Liver (tissue), 3 donors: ENCODE results near the gene EXOC4.

Experiments
- ATF3 ChIP-seq: IDR thresholded peaks from 2 replicates; pipeline ENCODE4 v1.6.1; 2016; ENCODE audit warnings: antibody characterized with exemption
- CTCF ChIP-seq: fragments of 150-350 bp; IDR thresholded peaks from 2 replicates; pipeline ENCODE4 v1.5.1; 2017; ENCODE audit warnings: improper control_type of control experiment, low read depth, low read length; ENCODE audit not compliant: missing input control
- EGR1 ChIP-seq, 2 donors: IDR thresholded peaks; 2 replicates each; pipeline ENCODE4 v1.6.1; 2016 to 2018; ENCODE audit warnings: antibody characterized with exemption in 2 of 2, low read depth in 2 of 2
- FOXA1 ChIP-seq: IDR thresholded peaks from 2 replicates; pipeline ENCODE4 v1.6.1; 2016; ENCODE audit warnings: antibody characterized with exemption
- HNF4G ChIP-seq: IDR thresholded peaks from 2 replicates; pipeline ENCODE4 v1.6.1; 2016; ENCODE audit warnings: antibody characterized with exemption
- JUND ChIP-seq, 2 donors: IDR thresholded peaks; 2 replicates each; pipeline ENCODE4 v1.6.1; 2016; ENCODE audit warnings: antibody characterized with exemption in 2 of 2
- MAX ChIP-seq: IDR thresholded peaks from 2 replicates; pipeline ENCODE4 v1.6.1; 2016; ENCODE audit warnings: antibody characterized with exemption
- RAD21 ChIP-seq, 2 donors: IDR thresholded peaks; 2 replicates each; pipeline ENCODE4 v1.6.1; 2016; ENCODE audit warnings: antibody characterized with exemption in 2 of 2, mild to moderate bottlenecking in 2 of 2
- REST ChIP-seq: IDR thresholded peaks from 2 replicates; pipeline ENCODE4 v1.6.1; 2016; ENCODE audit warnings: antibody characterized with exemption, mild to moderate bottlenecking
- RXRA ChIP-seq, 2 donors: IDR thresholded peaks; 2 replicates each; pipeline ENCODE4 v1.6.1; 2017 to 2018; ENCODE audit warnings: antibody characterized with exemption in 2 of 2, mild to moderate bottlenecking in 1 of 2
- SP1 ChIP-seq: IDR thresholded peaks from 2 replicates; pipeline ENCODE4 v1.6.1; 2018; ENCODE audit warnings: antibody characterized with exemption, mild to moderate bottlenecking
- YY1 ChIP-seq: IDR thresholded peaks from 2 replicates; pipeline ENCODE4 v1.6.1; 2016; ENCODE audit warnings: antibody characterized with exemption, mild to moderate bottlenecking
- donor health status: healthy.
- donor health status: healthy.

- TF ChIP-seq CTCF (no peak), EGR1 (IDR thresholded peaks at IDR 0.05; ENCODE audit: low read depth in 2 of 2) (no peak), RXRA (IDR thresholded peaks at IDR 0.05) (no peak), SP1 (no peak), YY1 (no peak), REST (no peak), ATF3 (no peak), MAX (no peak), RAD21 (IDR thresholded peaks at IDR 0.05) (no peak), HNF4G (no peak), JUND (IDR thresholded peaks at IDR 0.05) (no peak), FOXA1 (no peak)
Observed at GRCh38 chr7:134037991-134038390, 785.1 kb downstream of the EXOC4 start.
